HCT116 (cell line): Measurements from ENCODE around the gene TBCC.

Source experiments
- CBX3 ChIP-seq: IDR thresholded peaks from 2 replicates; pipeline ENCODE4 v1.6.1; 2012; ENCODE audit warnings: low read depth
- CEBPB ChIP-seq: IDR thresholded peaks from 2 replicates; pipeline ENCODE4 v1.6.1; 2012; ENCODE audit warnings: low read depth
- ELF1 ChIP-seq: IDR thresholded peaks from 2 replicates; pipeline ENCODE4 v1.6.1; 2012; ENCODE audit warnings: low read depth, borderline replicate concordance
- EZH2 ChIP-seq: fragments of 200-600 bp; sonication (generic); IDR thresholded peaks from 2 replicates; pipeline ENCODE4 v1.6.1; 2017; ENCODE audit warnings: antibody characterized with exemption, mixed run types
- EZH2phosphoT487 ChIP-seq: fragments of 200-600 bp; IDR thresholded peaks from 2 replicates; pipeline ENCODE4 v1.6.1; 2018; ENCODE audit warnings: antibody characterized with exemption, borderline replicate concordance
- JUND ChIP-seq: IDR thresholded peaks from 2 replicates; pipeline ENCODE4 v1.6.1; 2012
- POLR2A ChIP-seq: IDR thresholded peaks from 2 replicates; pipeline ENCODE4 v1.7.0; 2011; ENCODE audit warnings: borderline replicate concordance; ENCODE audit not compliant: insufficient read depth, insufficient read length; ENCODE audit errors: extremely low read depth
- POLR2AphosphoS5 ChIP-seq: IDR thresholded peaks from 2 replicates; pipeline ENCODE4 v1.6.1; 2011; ENCODE audit warnings: mild to moderate bottlenecking, low read depth, low read length, moderate library complexity
- SIN3A ChIP-seq: IDR thresholded peaks from 2 replicates; pipeline ENCODE4 v1.6.1; 2012; ENCODE audit warnings: low read depth
- YY1 ChIP-seq: IDR thresholded peaks from 2 replicates; pipeline ENCODE4 v1.6.1; 2011; ENCODE audit warnings: low read length, low read depth, moderate library complexity, mild to moderate bottlenecking; ENCODE audit not compliant: insufficient replicate concordance; ENCODE audit errors: extremely low read depth
- ZNF274 ChIP-seq: fragments of 200-500 bp; sonication (Bioruptor generic); IDR thresholded peaks from 2 replicates; pipeline ENCODE4 v1.6.1; 2014; ENCODE audit warnings: mild to moderate bottlenecking, low read depth, low read length, inconsistent platforms
- TF ChIP-seq, protein P1 (sequence below), 3 experiments: fragments of 200-600 bp in 1 of 3; sonication (generic) in 1 of 3; IDR thresholded peaks in 2 of 3; conservative IDR thresholded peaks in 1 of 3; 2 replicates each; pipeline ENCODE4 v1.5.1; 2012 to 2017; ENCODE audit warnings: low read depth in 2 of 3, low read length in 2 of 3, antibody characterized with exemption in 1 of 3, borderline replicate concordance in 1 of 3, control low read depth in 1 of 3, mild to moderate bottlenecking in 1 of 3, mixed read lengths in 1 of 3, mixed run types in 1 of 3, moderate library complexity in 1 of 3; ENCODE audit not compliant: insufficient read depth in 1 of 3
- TF ChIP-seq, protein P2 (sequence below): IDR thresholded peaks from 2 replicates; pipeline ENCODE4 v1.6.1; 2012; ENCODE audit warnings: low read depth
- TF ChIP-seq, protein P3 (sequence below): IDR thresholded peaks from 2 replicates; pipeline ENCODE4 v1.6.1; 2012

DNA sequence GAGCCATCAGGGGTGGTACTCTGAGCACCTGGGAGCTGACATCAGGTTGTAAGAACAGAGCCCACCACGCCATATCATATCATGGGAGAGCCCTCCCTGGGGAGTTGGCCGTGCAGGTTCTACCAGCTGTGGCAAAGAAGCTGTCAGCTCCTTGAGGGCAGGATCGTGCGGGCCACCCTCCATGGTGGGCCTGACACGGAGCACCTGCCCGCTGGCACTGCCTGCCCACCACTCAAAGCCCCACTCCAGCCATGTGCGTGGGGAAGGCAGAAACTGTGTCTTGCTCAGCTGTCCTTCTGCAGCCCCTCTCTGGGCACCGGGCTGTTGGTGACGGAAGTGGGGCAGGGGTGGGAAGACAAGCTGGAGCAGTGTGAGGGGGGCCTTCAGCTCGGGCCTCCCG lies 37.8 kb downstream of the TBCC start:
- TF ChIP-seq, protein P1, sequence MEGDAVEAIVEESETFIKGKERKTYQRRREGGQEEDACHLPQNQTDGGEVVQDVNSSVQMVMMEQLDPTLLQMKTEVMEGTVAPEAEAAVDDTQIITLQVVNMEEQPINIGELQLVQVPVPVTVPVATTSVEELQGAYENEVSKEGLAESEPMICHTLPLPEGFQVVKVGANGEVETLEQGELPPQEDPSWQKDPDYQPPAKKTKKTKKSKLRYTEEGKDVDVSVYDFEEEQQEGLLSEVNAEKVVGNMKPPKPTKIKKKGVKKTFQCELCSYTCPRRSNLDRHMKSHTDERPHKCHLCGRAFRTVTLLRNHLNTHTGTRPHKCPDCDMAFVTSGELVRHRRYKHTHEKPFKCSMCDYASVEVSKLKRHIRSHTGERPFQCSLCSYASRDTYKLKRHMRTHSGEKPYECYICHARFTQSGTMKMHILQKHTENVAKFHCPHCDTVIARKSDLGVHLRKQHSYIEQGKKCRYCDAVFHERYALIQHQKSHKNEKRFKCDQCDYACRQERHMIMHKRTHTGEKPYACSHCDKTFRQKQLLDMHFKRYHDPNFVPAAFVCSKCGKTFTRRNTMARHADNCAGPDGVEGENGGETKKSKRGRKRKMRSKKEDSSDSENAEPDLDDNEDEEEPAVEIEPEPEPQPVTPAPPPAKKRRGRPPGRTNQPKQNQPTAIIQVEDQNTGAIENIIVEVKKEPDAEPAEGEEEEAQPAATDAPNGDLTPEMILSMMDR (IDR thresholded peaks at IDR 0.05 in 2 of 3, conservative IDR thresholded peaks at IDR 0.05 in 1 of 3; ENCODE audit: borderline replicate concordance in 1 of 3, insufficient read depth in 1 of 3, low read depth in 2 of 3, low read length in 2 of 3), result no peak
- TF ChIP-seq CEBPB (no peak), POLR2A (no peak), EZH2 (no peak), CBX3 (no peak), ZNF274 (no peak), SIN3A (no peak), ELF1 (no peak), YY1 (no peak), POLR2AphosphoS5 (no peak), EZH2phosphoT487 (no peak), JUND (no peak)
- TF ChIP-seq, protein P2, sequence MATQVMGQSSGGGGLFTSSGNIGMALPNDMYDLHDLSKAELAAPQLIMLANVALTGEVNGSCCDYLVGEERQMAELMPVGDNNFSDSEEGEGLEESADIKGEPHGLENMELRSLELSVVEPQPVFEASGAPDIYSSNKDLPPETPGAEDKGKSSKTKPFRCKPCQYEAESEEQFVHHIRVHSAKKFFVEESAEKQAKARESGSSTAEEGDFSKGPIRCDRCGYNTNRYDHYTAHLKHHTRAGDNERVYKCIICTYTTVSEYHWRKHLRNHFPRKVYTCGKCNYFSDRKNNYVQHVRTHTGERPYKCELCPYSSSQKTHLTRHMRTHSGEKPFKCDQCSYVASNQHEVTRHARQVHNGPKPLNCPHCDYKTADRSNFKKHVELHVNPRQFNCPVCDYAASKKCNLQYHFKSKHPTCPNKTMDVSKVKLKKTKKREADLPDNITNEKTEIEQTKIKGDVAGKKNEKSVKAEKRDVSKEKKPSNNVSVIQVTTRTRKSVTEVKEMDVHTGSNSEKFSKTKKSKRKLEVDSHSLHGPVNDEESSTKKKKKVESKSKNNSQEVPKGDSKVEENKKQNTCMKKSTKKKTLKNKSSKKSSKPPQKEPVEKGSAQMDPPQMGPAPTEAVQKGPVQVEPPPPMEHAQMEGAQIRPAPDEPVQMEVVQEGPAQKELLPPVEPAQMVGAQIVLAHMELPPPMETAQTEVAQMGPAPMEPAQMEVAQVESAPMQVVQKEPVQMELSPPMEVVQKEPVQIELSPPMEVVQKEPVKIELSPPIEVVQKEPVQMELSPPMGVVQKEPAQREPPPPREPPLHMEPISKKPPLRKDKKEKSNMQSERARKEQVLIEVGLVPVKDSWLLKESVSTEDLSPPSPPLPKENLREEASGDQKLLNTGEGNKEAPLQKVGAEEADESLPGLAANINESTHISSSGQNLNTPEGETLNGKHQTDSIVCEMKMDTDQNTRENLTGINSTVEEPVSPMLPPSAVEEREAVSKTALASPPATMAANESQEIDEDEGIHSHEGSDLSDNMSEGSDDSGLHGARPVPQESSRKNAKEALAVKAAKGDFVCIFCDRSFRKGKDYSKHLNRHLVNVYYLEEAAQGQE, result no peak
- TF ChIP-seq, protein P3, sequence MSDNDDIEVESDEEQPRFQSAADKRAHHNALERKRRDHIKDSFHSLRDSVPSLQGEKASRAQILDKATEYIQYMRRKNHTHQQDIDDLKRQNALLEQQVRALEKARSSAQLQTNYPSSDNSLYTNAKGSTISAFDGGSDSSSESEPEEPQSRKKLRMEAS, result no peak
